ENCODE measurements around the gene EGFR.

DNA sequence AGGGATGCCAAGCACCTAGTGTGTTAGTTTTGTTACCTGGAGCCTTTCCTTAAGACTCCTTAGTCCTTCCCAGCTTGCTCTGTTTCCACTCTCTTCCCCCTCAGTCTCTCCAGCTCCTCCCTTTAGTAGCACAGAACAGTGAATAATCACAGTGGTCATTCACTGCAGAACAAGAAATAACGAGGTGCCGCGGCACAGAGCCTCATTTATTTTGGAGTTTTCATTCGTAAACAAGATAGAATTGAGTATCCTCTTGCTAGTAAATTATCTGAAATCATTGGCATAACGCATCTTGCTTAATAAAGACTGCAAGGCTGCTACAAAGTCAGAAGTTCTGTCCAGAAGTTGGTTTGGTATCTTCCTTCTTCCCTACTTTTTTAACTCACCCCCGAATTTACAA, 217.0 kb downstream of the EGFR start:
- TF ChIP-seq, protein P1, sequence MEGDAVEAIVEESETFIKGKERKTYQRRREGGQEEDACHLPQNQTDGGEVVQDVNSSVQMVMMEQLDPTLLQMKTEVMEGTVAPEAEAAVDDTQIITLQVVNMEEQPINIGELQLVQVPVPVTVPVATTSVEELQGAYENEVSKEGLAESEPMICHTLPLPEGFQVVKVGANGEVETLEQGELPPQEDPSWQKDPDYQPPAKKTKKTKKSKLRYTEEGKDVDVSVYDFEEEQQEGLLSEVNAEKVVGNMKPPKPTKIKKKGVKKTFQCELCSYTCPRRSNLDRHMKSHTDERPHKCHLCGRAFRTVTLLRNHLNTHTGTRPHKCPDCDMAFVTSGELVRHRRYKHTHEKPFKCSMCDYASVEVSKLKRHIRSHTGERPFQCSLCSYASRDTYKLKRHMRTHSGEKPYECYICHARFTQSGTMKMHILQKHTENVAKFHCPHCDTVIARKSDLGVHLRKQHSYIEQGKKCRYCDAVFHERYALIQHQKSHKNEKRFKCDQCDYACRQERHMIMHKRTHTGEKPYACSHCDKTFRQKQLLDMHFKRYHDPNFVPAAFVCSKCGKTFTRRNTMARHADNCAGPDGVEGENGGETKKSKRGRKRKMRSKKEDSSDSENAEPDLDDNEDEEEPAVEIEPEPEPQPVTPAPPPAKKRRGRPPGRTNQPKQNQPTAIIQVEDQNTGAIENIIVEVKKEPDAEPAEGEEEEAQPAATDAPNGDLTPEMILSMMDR (conservative IDR thresholded peaks at IDR 0.05; ENCODE audit: low read depth, low read length) = no peak
- no peak for TF ChIP-seq EZH2 (IDR thresholded peaks at IDR 0.05; ENCODE audit: low read length, unreplicated experiment)
- no peak for TF ChIP-seq EZH2phosphoT487 (IDR thresholded peaks at IDR 0.05; ENCODE audit: borderline replicate concordance, low read length)
